GM19328 (cell line): Measurements from ENCODE around the gene PRICKLE4.

Experiments
- ATAC-seq: cut with Tn5 transposase; IDR thresholded peaks from one replicate; pipeline ENCODE4 v1.9.1; 2021; ENCODE audit warnings: mild to moderate bottlenecking, moderate library complexity; ENCODE audit not compliant: unreplicated experiment

Gene PRICKLE4

DNA sequence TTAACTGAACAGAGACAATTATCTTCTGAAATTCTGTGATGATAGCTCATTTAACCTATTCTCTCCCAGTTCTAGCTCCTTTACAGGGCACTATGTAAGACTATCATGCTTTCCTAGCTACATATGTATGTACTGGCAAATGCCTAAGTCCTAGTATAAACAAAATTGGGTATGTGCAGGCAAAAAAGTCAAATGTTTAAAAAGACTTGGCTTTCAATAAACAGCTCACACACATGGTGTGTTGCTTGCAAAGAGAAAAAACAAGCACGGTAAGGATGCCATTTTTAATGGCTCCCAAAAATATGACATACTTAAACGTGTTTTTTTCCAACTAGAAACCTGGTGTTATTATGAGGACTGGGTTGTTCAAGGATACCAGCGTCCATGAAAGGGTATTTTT is 51.7 kb downstream of the PRICKLE4 start:
- ATAC-seq: no peak

DNA sequence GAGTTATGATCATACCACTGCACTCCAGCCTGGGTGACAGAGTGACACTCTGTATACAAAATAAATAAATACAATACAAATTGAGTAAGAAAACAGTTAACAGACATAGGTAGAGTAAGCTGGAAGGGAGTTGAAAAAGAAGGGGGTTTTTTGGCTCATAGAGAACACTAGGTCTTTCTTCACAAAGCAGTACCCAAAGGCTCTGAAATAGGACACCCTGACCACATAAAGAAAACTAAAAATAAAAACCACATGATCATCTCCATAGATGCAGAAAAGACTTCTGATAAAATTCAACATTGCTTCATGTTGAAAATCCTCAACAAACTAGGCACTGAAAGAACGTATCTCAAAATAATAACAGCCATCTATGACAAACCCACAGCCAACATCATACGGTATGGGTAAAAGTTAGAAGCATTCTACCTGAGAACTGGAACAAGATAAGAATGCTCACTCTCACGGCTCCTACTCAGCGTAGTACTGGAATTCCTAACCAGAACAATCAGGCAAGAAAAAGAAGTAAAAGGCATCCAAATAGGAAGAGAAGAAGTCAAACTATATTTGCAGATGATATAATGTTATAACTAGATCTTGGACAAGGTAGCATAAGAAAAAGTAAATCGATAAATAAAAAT is 55.6 kb downstream of the PRICKLE4 start:
- ATAC-seq: no peak

DNA sequence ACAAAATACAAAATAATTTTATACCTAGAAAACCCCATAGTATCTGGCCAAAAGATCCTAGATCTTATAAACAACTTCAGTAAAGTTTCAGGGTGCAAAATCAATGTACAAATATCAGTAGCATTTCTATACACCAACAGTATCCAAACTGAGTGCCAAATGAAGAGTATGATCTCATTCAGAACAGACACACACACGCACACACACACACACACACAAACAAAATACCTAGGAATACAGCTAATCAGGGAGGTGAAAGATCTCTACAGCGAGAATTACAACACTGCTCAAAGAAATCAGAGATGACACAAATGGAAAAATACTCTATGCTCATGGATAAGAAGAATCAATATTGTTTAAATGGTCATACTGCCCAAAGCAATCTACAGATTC is 56.1 kb downstream of the PRICKLE4 start:
- ATAC-seq: no peak
